ENCODE data around the gene ARL15.

- TF ChIP-seq CTCF (IDR thresholded peaks at IDR 0.05) (no peak), POLR2A (IDR thresholded peaks at IDR 0.05) (no peak)
These were observed 150.0 kb downstream of the ARL15 start for GRCh38 chr5:54160329-54160728.

Data from esophagus squamous epithelium (tissue), 4 donors.